K562 (cell line): Measurements from ENCODE around the gene SCN8A. TPM values are rescaled to one million over a fixed set of nuclear protein-coding genes. Genes with fewer than 3 reads are reported as not detected.

ENCODE experiments used
- CBX3 ChIP-seq, 2 experiments: IDR thresholded peaks; 1 replicate in 1 of 2; 2 replicates in 1 of 2; pipeline ENCODE4 v1.6.1; 2012; ENCODE audit warnings: inconsistent platforms in 2 of 2, low read length in 2 of 2, borderline replicate concordance in 1 of 2, control low read depth in 1 of 2
- GTF2F1 ChIP-seq: IDR thresholded peaks from 2 replicates; pipeline ENCODE4 v1.6.1; 2011; ENCODE audit warnings: low read depth, low read length, improper control_type of control experiment
- SIRT6 ChIP-seq: IDR thresholded peaks from one replicate; pipeline ENCODE4 v1.6.1; 2012; ENCODE audit warnings: low read depth, mild to moderate bottlenecking, control low read depth, inconsistent platforms, low read length, moderate library complexity
- SMARCC2 ChIP-seq: fragments of 450-650 bp; IDR thresholded peaks from 2 replicates; pipeline ENCODE4 v1.6.1; 2017; ENCODE audit warnings: antibody characterized with exemption, moderate library complexity, mild to moderate bottlenecking, low read depth
- ZFP1 ChIP-seq: fragments of 450-650 bp; formaldehyde crosslinking; IDR thresholded peaks from 2 replicates; pipeline ENCODE4 v1.4.0; 2020; ENCODE audit warnings: mild to moderate bottlenecking, mixed read lengths
- ZFP30 ChIP-seq: fragments of 250-450 bp; sonication (Bioruptor Pico); IDR thresholded peaks from 2 replicates; pipeline ENCODE4 v1.8.0; 2022; ENCODE audit warnings: moderate library complexity, mild to moderate bottlenecking, inconsistent platforms, borderline replicate concordance
- ZNF124 ChIP-seq: sonication (generic); formaldehyde crosslinking; IDR thresholded peaks from 2 replicates; pipeline ENCODE4 v1.8.1; 2022; ENCODE audit warnings: missing genetic modification reagents
- ZNF197 ChIP-seq: fragments of 200-800 bp; sonication (Bioruptor generic); IDR thresholded peaks from 2 replicates; pipeline ENCODE4 v1.6.1; 2016; ENCODE audit warnings: low read depth, missing genetic modification characterization, missing compliant biosample characterization
- ZNF274 ChIP-seq: IDR thresholded peaks from 2 replicates; pipeline ENCODE4 v1.6.1; 2011; ENCODE audit warnings: low read depth, mild to moderate bottlenecking, low read length, moderate library complexity, borderline replicate concordance
- ZNF766 ChIP-seq: fragments of 200-800 bp; sonication (Bioruptor generic); conservative IDR thresholded peaks from 2 replicates; pipeline ENCODE4 v1.6.1; 2016; ENCODE audit warnings: missing genetic modification characterization, missing compliant biosample characterization
- polyA plus RNA-seq, 8 experiments: library from polyadenylated mRNA; depleted of rRNA in 4 of 8; stranded (reverse) in 5 of 8; unstranded in 3 of 8; fragments of >200 nt; fragmentation: Nextera tagmentation in 2 of 8; fragmentation: Illumina TruSeq in 1 of 8; extraction: Ambion mirVana in 2 of 8; extraction: Trizol in 1 of 8; gene quantifications; 2 replicates each; pipeline versions ENCODE4 v1.2.1 to v1.2.3, GENCODE V29; 2011 to 2014; ENCODE audit warnings: inconsistent platforms in 1 of 8, missing spikeins in 1 of 8
- total RNA-seq, 7 experiments: library from RNA; depleted of rRNA in 6 of 7; stranded (reverse); fragments of >200 nt in 6 of 7; fragmentation: Illumina TruSeq in 2 of 7; extraction: Trizol in 2 of 7; gene quantifications; 2 replicates each; pipeline versions ENCODE4 v1.2.1 to v1.2.3, GENCODE V29; 2011 to 2021; ENCODE audit warnings: low replicate concordance in 1 of 7
- TF ChIP-seq, protein P1 (sequence below): fragments of 250-450 bp; sonication (Bioruptor Pico); IDR thresholded peaks from 2 replicates; pipeline ENCODE4 v1.5.0; 2020; ENCODE audit warnings: mild to moderate bottlenecking, borderline replicate concordance
- TF ChIP-seq, protein P2 (sequence below): fragments of 250-450 bp; sonication (Bioruptor Pico); IDR thresholded peaks from 2 replicates; pipeline ENCODE4 v1.4.0; 2020; ENCODE audit warnings: borderline replicate concordance
- TF ChIP-seq, protein P3 (sequence below), 2 experiments: fragments of 450-650 bp; formaldehyde crosslinking in 1 of 2; IDR thresholded peaks; 2 replicates each; pipeline versions ENCODE4 v1.4.0 to v1.6.1; 2014 to 2020; ENCODE audit warnings: mild to moderate bottlenecking in 2 of 2, borderline replicate concordance in 1 of 2, low read depth in 1 of 2

The SCN8A gene
- total and polyA plus RNA-seq, 9 of the 15 experiments (the other 6 are each of a cell fraction or from before 2014, with no cell fraction given), result 0.03 to 0.29 (median 0.15) TPM; not detected in 1

DNA sequence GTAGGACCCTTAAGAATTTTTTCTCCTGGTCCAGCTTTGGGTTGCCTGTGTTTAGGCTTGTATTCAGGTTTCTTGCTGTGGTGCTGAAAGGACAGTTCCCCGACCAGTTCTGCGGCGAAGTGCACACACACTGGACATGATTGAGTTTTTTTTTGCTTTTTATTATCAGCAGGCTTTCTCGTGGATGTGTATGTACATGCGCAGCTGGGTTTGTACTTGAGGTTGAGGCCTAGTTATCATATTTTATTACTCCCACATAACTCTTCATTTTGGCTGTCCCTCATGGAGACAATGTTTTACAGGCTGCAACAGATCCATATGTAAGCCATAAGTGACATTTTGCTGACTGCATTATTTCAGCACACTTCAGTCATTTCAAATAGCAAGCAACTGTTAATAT, 2.5 kb downstream of the SCN8A start (continued):
- TF ChIP-seq GTF2F1, result no peak
- TF ChIP-seq, protein P1, sequence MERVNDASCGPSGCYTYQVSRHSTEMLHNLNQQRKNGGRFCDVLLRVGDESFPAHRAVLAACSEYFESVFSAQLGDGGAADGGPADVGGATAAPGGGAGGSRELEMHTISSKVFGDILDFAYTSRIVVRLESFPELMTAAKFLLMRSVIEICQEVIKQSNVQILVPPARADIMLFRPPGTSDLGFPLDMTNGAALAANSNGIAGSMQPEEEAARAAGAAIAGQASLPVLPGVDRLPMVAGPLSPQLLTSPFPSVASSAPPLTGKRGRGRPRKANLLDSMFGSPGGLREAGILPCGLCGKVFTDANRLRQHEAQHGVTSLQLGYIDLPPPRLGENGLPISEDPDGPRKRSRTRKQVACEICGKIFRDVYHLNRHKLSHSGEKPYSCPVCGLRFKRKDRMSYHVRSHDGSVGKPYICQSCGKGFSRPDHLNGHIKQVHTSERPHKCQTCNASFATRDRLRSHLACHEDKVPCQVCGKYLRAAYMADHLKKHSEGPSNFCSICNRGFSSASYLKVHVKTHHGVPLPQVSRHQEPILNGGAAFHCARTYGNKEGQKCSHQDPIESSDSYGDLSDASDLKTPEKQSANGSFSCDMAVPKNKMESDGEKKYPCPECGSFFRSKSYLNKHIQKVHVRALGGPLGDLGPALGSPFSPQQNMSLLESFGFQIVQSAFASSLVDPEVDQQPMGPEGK (CRISPR knock-in tag), result no peak
- no peak for TF ChIP-seq SIRT6
- TF ChIP-seq ZNF766 (CRISPR knock-in tag), result 0 out of 2 replicates have a peak, but pooled peaks have one; percentile 18
- TF ChIP-seq, protein P2, sequence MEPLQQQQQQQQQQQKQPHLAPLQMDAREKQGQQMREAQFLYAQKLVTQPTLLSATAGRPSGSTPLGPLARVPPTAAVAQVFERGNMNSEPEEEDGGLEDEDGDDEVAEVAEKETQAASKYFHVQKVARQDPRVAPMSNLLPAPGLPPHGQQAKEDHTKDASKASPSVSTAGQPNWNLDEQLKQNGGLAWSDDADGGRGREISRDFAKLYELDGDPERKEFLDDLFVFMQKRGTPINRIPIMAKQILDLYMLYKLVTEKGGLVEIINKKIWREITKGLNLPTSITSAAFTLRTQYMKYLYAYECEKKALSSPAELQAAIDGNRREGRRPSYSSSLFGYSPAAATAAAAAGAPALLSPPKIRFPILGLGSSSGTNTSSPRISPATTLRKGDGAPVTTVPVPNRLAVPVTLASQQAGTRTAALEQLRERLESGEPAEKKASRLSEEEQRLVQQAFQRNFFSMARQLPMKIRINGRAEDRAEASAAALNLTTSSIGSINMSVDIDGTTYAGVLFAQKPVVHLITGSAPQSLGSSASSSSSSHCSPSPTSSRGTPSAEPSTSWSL (CRISPR knock-in tag), result no peak
- TF ChIP-seq ZFP30 (CRISPR knock-in tag), result no peak
- TF ChIP-seq ZNF274, result no peak
- no peak for TF ChIP-seq CBX3 (IDR thresholded peaks at IDR 0.05; ENCODE audit: borderline replicate concordance in 1 of 2, low read length in 2 of 2)
- TF ChIP-seq SMARCC2, result no peak
- no peak for TF ChIP-seq ZFP1 (CRISPR knock-in tag)
- no peak for TF ChIP-seq ZNF124 (CRISPR knock-in tag)
- no peak for TF ChIP-seq ZNF197
- TF ChIP-seq, protein P3, sequence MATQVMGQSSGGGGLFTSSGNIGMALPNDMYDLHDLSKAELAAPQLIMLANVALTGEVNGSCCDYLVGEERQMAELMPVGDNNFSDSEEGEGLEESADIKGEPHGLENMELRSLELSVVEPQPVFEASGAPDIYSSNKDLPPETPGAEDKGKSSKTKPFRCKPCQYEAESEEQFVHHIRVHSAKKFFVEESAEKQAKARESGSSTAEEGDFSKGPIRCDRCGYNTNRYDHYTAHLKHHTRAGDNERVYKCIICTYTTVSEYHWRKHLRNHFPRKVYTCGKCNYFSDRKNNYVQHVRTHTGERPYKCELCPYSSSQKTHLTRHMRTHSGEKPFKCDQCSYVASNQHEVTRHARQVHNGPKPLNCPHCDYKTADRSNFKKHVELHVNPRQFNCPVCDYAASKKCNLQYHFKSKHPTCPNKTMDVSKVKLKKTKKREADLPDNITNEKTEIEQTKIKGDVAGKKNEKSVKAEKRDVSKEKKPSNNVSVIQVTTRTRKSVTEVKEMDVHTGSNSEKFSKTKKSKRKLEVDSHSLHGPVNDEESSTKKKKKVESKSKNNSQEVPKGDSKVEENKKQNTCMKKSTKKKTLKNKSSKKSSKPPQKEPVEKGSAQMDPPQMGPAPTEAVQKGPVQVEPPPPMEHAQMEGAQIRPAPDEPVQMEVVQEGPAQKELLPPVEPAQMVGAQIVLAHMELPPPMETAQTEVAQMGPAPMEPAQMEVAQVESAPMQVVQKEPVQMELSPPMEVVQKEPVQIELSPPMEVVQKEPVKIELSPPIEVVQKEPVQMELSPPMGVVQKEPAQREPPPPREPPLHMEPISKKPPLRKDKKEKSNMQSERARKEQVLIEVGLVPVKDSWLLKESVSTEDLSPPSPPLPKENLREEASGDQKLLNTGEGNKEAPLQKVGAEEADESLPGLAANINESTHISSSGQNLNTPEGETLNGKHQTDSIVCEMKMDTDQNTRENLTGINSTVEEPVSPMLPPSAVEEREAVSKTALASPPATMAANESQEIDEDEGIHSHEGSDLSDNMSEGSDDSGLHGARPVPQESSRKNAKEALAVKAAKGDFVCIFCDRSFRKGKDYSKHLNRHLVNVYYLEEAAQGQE (IDR thresholded peaks at IDR 0.05; ENCODE audit: borderline replicate concordance), result peak; percentile 98
- TF ChIP-seq, protein P3 (CRISPR knock-in tag; IDR thresholded peaks at IDR 0.05; ENCODE audit: low read depth), result peak; percentile 90
